Breast epithelium (tissue), 3 donors: ENCODE measurements around the gene OSBPL6.

ENCODE experiments used
- CTCF ChIP-seq, 3 donors: fragments of 450-650 bp; IDR thresholded peaks; one replicate each; pipeline ENCODE4 v1.5.1; 2016 to 2017; ENCODE audit warnings: antibody characterized with exemption in 3 of 3, mild to moderate bottlenecking in 3 of 3, moderate library complexity in 3 of 3
- POLR2A ChIP-seq: fragments of 450-650 bp; IDR thresholded peaks from one replicate; pipeline ENCODE4 v1.6.1; 2016; ENCODE audit warnings: antibody characterized with exemption, mild to moderate bottlenecking, moderate library complexity
- POLR2AphosphoS5 ChIP-seq, 3 donors: sonication (generic); formaldehyde crosslinking; IDR thresholded peaks; one replicate each; pipeline ENCODE4 v1.6.1; 2017; ENCODE audit warnings: antibody characterized with exemption in 3 of 3

GRCh38 chr2:178295906-178296305 lies 101.6 kb downstream of the OSBPL6 start:
- no peak for TF ChIP-seq CTCF (IDR thresholded peaks at IDR 0.05)
- TF ChIP-seq POLR2AphosphoS5 (IDR thresholded peaks at IDR 0.05) = no peak
- TF ChIP-seq POLR2A = no peak
